Kidney (tissue), 14 donors: ENCODE results near the gene CHSY1. TPM values are rescaled to one million over a fixed set of nuclear protein-coding genes. Genes with fewer than 3 reads are reported as not detected.

Source experiments
- DNase-seq, 5 donors: peaks; one replicate each; pipeline ENCODE4 v3.0.0-alpha.2; 2013 to 2020
- FAIRE-seq: peaks from 2 replicates; lab custom pipeline; 2012; peaks lifted over from hg19 to GRCh38; lab: Jason Lieb, UNC
- H3K27ac ChIP-seq, 2 donors: one replicate each; pipeline ENCODE4 v1.7.0; 2013; ENCODE audit warnings: low read depth in 2 of 2, low read length in 2 of 2, inconsistent platforms in 1 of 2
- H3K27me3 ChIP-seq: one replicate; pipeline ENCODE4 v1.7.1; 2013; ENCODE audit warnings: low read length, inconsistent platforms; ENCODE audit not compliant: control insufficient read depth, insufficient read depth
- H3K36me3 ChIP-seq, 3 donors: one replicate each; pipeline versions ENCODE4 v1.7.0 to v1.7.1; 2013; ENCODE audit warnings: low read length in 3 of 3, control low read depth in 1 of 3, inconsistent platforms in 1 of 3; ENCODE audit not compliant: insufficient read depth in 3 of 3, control insufficient read depth in 2 of 3
- H3K4me1 ChIP-seq, 3 donors: one replicate each; pipeline versions ENCODE4 v1.7.0 to v1.7.1; 2013; ENCODE audit warnings: low read length in 3 of 3, inconsistent platforms in 1 of 3, low read depth in 1 of 3; ENCODE audit not compliant: control insufficient read depth in 2 of 3, insufficient read depth in 2 of 3
- H3K4me3 ChIP-seq, 3 donors: one replicate each; pipeline versions ENCODE4 v1.7.0 to v1.8.1; 2013; ENCODE audit warnings: low read length in 3 of 3, control low read depth in 1 of 3, inconsistent platforms in 1 of 3
- H3K9ac ChIP-seq, 3 donors: one replicate each; pipeline versions ENCODE4 v1.7.0 to v1.7.1; 2013; ENCODE audit warnings: low read length in 3 of 3, control low read depth in 1 of 3, inconsistent platforms in 1 of 3
- H3K9me3 ChIP-seq, 3 donors: one replicate each; pipeline versions ENCODE4 v1.7.0 to v1.7.1; 2013; ENCODE audit warnings: low read length in 3 of 3, control low read depth in 1 of 3, inconsistent platforms in 1 of 3; ENCODE audit not compliant: control insufficient read depth in 2 of 3, insufficient read depth in 1 of 3
- intact Hi-C: fragments of 100-400 bp; cut with DNase I; formaldehyde crosslinking; loops from one replicate; pipeline ENCODE4 v1.11.1; 2022
- polyA plus RNA-seq: library from polyadenylated mRNA; stranded (reverse); fragments of 350-450 nt; fragmentation: Illumina TruSeq; extraction: RNeasy Lipid Tissue Mini Kit (QIAGEN cat#74804); gene quantifications from one replicate; pipeline ENCODE4 v1.2.3, GENCODE V29; 2014; ENCODE audit warnings: low read depth, low replicate concordance; ENCODE audit not compliant: insufficient read depth
- total RNA-seq: library from RNA; stranded (reverse); fragmentation: NEBNext Ultra II Directional; extraction: Animal tissue kit (Norgen Biotek cat#: 25700); gene quantifications from one replicate; pipeline ENCODE4 v1.2.1, GENCODE V29; 2021
- TF ChIP-seq, protein P1 (sequence below): IDR thresholded peaks from 3 replicates; pipeline ENCODE4 v1.5.1; 2012; ENCODE audit warnings: mild to moderate bottlenecking, moderate library complexity, borderline replicate concordance; ENCODE audit not compliant: insufficient read depth; ENCODE audit errors: extremely low read depth
- donor health status: control.
- donor health status: control.
- donor health status: control.
- donor health status: control.
- donor health status: control.
- donor health status: DM: yes; HTN: yes; CAD: no.
- donor health status: Normal renal cell carcinoma (clear cell type).

CHSY1 gene
- total and polyA plus RNA-seq, 2 donors from 2014 or later = 7.2 to 41.6 TPM

DNA sequence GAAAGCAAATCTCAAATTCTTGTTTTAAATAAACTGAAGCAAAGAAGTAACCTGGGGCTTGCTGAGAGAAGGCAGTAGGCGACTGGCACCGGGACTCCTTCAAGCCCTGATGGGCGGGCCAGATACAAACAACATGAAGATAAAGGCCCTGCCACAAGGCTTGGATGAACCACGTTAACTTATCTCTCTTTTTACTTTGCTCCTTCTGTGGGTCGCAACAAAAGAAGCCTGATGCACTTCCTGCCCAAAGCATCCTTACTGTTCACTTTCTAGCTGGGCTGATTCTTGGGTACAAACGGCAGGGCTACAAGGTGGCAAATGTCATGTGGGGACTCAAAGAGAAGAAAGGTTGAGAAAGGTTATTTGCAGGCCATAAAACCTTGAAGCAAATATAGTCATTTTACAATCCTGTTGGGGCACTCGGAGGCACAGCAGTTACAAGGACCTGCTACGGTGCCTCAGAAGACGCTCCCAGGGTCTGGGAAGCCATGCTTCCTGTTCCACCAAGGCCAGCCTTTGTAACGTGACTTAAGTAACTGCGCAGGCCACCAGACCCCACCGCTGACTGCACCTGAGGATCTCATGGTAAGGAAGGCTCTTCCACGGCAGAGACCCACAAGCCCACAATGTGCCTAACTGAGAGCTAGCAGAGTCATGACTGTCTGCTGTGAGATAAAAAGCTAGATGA, 71.1 kb downstream of the CHSY1 start:
- Histone ChIP-seq H3K4me3 (no peak overlapping the region), H3K9ac (no peak overlapping the region), H3K27ac (no peak overlapping the region), H3K4me1 (peaks cover 0 to 9% (median 0%) of the 10 kb centered on the region in 3 donors), H3K9me3 (no peaks in the 10 kb centered on the region), H3K36me3 (peaks cover 0 to 9% (median 2%) of the 10 kb centered on the region in 3 donors), H3K27me3 (no peaks in the 10 kb centered on the region)
- TF ChIP-seq, protein P1, sequence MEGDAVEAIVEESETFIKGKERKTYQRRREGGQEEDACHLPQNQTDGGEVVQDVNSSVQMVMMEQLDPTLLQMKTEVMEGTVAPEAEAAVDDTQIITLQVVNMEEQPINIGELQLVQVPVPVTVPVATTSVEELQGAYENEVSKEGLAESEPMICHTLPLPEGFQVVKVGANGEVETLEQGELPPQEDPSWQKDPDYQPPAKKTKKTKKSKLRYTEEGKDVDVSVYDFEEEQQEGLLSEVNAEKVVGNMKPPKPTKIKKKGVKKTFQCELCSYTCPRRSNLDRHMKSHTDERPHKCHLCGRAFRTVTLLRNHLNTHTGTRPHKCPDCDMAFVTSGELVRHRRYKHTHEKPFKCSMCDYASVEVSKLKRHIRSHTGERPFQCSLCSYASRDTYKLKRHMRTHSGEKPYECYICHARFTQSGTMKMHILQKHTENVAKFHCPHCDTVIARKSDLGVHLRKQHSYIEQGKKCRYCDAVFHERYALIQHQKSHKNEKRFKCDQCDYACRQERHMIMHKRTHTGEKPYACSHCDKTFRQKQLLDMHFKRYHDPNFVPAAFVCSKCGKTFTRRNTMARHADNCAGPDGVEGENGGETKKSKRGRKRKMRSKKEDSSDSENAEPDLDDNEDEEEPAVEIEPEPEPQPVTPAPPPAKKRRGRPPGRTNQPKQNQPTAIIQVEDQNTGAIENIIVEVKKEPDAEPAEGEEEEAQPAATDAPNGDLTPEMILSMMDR = no peak
- no peak for FAIRE-seq
- intact Hi-C loops = no loop called here
- no peak for DNase-seq

DNA sequence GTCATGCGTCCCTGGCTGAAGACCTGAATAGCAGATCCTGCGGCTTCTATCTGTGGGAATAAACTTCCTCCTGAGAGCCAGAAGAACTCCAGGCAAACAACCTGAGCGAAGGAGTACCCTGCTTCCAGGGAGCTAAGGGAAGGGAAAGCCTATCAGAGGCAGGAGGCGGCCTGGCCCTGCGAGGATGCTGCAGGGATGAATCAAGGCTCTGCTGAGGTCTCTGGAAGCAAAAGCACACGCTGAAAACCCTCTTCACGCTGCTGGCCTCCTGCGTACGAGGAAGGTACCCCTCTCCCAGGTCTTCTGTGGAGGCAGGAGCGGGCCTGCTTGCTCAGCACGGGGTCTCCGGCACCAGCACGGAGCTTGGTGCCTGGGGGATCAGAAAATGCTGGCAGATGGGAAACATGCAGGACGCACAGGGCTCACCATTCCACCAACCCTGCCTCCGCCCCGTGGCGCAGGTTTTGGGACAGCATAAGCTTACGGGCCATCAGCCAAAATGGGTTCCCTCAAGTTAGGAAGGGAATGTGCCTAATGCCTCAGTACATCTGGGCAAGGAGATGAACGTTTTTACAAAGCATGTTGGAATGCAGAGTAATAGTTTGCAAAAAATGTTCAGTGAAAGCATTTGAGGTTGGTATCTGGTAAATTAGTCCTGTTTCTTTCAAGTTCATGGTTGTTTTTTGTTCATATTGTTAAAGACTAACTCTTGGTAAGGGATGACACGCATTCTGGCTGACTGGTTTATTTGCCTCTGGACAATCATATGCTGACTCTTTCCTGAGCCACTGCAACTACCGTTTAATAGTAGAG, 72.3 kb downstream of the CHSY1 start:
- Histone ChIP-seq H3K36me3 (peaks cover 0 to 9% (median 2%) of the 10 kb centered on the region in 3 donors), H3K27me3 (no peaks in the 10 kb centered on the region), H3K4me1 (peaks cover 0 to 7% (median 0%) of the 10 kb centered on the region in 3 donors), H3K27ac (no peak overlapping the region), H3K9ac (no peak overlapping the region), H3K9me3 (no peaks in the 10 kb centered on the region), H3K4me3 (no peak overlapping the region)
- DNase-seq = no peak
- intact Hi-C loops = no loop called here
- TF ChIP-seq, protein P1 = no peak
- FAIRE-seq = no peak

DNA sequence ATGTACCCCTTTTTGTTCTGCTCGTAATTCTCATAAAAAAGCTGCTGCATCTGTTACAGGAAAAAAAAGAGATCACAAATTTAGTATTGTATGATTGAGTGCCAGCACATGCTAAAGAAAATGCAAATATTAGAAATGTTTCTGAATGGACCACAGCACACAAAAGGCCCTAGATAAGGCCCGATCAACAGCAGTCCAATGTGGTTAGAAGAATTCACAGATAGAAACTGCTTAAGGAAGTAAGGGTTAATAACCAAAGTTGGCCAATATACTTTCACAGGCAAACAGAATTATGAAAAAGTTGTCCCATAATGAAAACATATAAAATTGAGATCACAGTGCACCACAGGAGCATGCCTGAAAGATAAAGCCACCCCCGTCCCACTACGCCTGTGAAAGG, 72.9 kb downstream of the CHSY1 start:
- DNase-seq (no peak), FAIRE-seq (no peak)
- H3K9ac ChIP-seq = no peak overlapping the region
- peaks cover 0 to 11% (median 0%) of the 10 kb centered on the region in 3 donors for H3K4me1 ChIP-seq
- no peak overlapping the region for H3K27ac ChIP-seq
- H3K9me3 ChIP-seq = no peaks in the 10 kb centered on the region
- intact Hi-C loops = no loop called here
- H3K27me3 ChIP-seq = no peaks in the 10 kb centered on the region
- no peak overlapping the region for H3K4me3 ChIP-seq
- peaks cover 0 to 9% (median 2%) of the 10 kb centered on the region in 3 donors for H3K36me3 ChIP-seq
- TF ChIP-seq, protein P1 = no peak
